GM23338 (cell line): Measurements from ENCODE around the gene PARD3. TPM values are rescaled to one million over a fixed set of nuclear protein-coding genes. Genes with fewer than 3 reads are reported as not detected.

ENCODE experiments used
- ATAC-seq: fragments of 200-7000 bp; cut with Tn5 transposase; 3 replicates; pipeline ENCODE4 v1.9.1; 2020
- DNase-seq: peaks from one replicate; pipeline ENCODE4 v3.0.0-alpha.2; 2015; ENCODE audit warnings: low spot score
- H2AFZ ChIP-seq: fragments of 200-600 bp; sonication (generic); 2 replicates; pipeline ENCODE4 v1.8.0; 2016; ENCODE audit warnings: antibody characterized with exemption, mild to moderate bottlenecking, moderate library complexity
- H3F3A ChIP-seq: fragments of 200-600 bp; sonication (generic); replicated peaks from 2 replicates; pipeline ENCODE4 v1.8.0; 2017; ENCODE audit warnings: antibody characterized with exemption, mixed run types, low read depth
- H3K27ac ChIP-seq: fragments of 200-600 bp; sonication (generic); 2 replicates; pipeline ENCODE4 v1.6.1; 2016; ENCODE audit warnings: low read depth
- H3K27me3 ChIP-seq: fragments of 200-600 bp; sonication (generic); 2 replicates; pipeline ENCODE4 v1.8.0; 2016; ENCODE audit warnings: mild to moderate bottlenecking, mixed run types, moderate library complexity; ENCODE audit not compliant: insufficient read depth
- H3K36me3 ChIP-seq: fragments of 200-600 bp; sonication (generic); 2 replicates; pipeline ENCODE4 v1.8.0; 2016; ENCODE audit warnings: mild to moderate bottlenecking; ENCODE audit not compliant: insufficient read depth
- H3K4me1 ChIP-seq: fragments of 200-600 bp; sonication (generic); 2 replicates; pipeline ENCODE4 v1.8.0; 2016; ENCODE audit warnings: mild to moderate bottlenecking, moderate library complexity; ENCODE audit not compliant: insufficient read depth
- H3K4me2 ChIP-seq: fragments of 200-600 bp; sonication (generic); 2 replicates; pipeline ENCODE4 v1.7.1; 2017; ENCODE audit warnings: mixed run types
- H3K4me3 ChIP-seq: fragments of 200-600 bp; sonication (generic); 2 replicates; pipeline ENCODE4 v1.6.1; 2016; ENCODE audit warnings: mixed run types
- H3K79me2 ChIP-seq: fragments of 200-600 bp; sonication (generic); replicated peaks from 2 replicates; pipeline ENCODE4 v1.8.0; 2017; ENCODE audit warnings: mild to moderate bottlenecking; ENCODE audit not compliant: insufficient read depth
- H3K9me2 ChIP-seq: fragments of 200-600 bp; sonication (generic); 2 replicates; pipeline ENCODE4 v1.8.0; 2017; ENCODE audit not compliant: insufficient read depth
- H4K20me1 ChIP-seq: fragments of 200-600 bp; sonication (generic); replicated peaks from 2 replicates; pipeline ENCODE4 v1.8.0; 2017; ENCODE audit warnings: mild to moderate bottlenecking; ENCODE audit not compliant: insufficient read depth
- H3K27ac Mint-ChIP-seq: 2 replicates; pipeline ENCODE4 v1.8.0; 2020; ENCODE audit warnings: inconsistent platforms, mild to moderate bottlenecking, moderate library complexity, mixed read lengths
- H3K27me3 Mint-ChIP-seq: 3 replicates; pipeline ENCODE4 v1.8.0; 2022; ENCODE audit warnings: low read depth, mild to moderate bottlenecking, moderate library complexity, mixed read lengths, inconsistent platforms; ENCODE audit not compliant: insufficient read depth, poor library complexity
- H3K36me3 Mint-ChIP-seq: 3 replicates; pipeline ENCODE4 v1.8.0; 2021; ENCODE audit warnings: low read depth, mild to moderate bottlenecking, inconsistent platforms, moderate library complexity, mixed read lengths
- H3K4me1 Mint-ChIP-seq: 3 replicates; pipeline ENCODE4 v1.8.0; 2020; ENCODE audit warnings: mild to moderate bottlenecking, inconsistent platforms, mixed read lengths
- H3K4me3 Mint-ChIP-seq: 3 replicates; pipeline ENCODE4 v1.8.0; 2021; ENCODE audit warnings: moderate library complexity, mild to moderate bottlenecking, inconsistent platforms, mixed read lengths
- H3K9me3 Mint-ChIP-seq: 3 replicates; pipeline ENCODE4 v1.8.0; 2020; ENCODE audit warnings: moderate library complexity, mild to moderate bottlenecking, inconsistent platforms, mixed read lengths
- CREB1 ChIP-seq: fragments of 250-450 bp; sonication (Bioruptor Pico); IDR thresholded peaks from 2 replicates; pipeline ENCODE4 v1.5.0; 2020; ENCODE audit warnings: low read depth, mild to moderate bottlenecking, moderate library complexity
- CTCF ChIP-seq, 2 experiments: fragments of 200-600 bp in 1 of 2; sonication (generic) in 1 of 2; conservative IDR thresholded peaks; 2 replicates each; pipeline versions ENCODE4 v1.5.1 to v1.6.1; 2016 to 2017; ENCODE audit warnings: antibody characterized with exemption in 2 of 2, low read depth in 2 of 2, mild to moderate bottlenecking in 2 of 2, moderate library complexity in 1 of 2
- JUNB ChIP-seq: IDR thresholded peaks from one replicate; pipeline ENCODE4 v1.6.1; 2016; ENCODE audit warnings: antibody characterized with exemption; ENCODE audit not compliant: unreplicated experiment
- NANOG ChIP-seq: IDR thresholded peaks from 2 replicates; pipeline ENCODE4 v1.6.1; 2016; ENCODE audit warnings: antibody characterized with exemption, borderline replicate concordance
- STAT1 ChIP-seq: IDR thresholded peaks from one replicate; pipeline ENCODE4 v1.6.1; 2016; ENCODE audit warnings: antibody characterized with exemption; ENCODE audit not compliant: unreplicated experiment
- ZNF331 ChIP-seq: fragments of 250-450 bp; sonication (Bioruptor Pico); IDR thresholded peaks from 2 replicates; pipeline ENCODE4 v1.5.0; 2020; ENCODE audit warnings: low read depth, mild to moderate bottlenecking, moderate library complexity
- ZNF462 ChIP-seq: fragments of 250-450 bp; sonication (Bioruptor Pico); IDR thresholded peaks from 2 replicates; pipeline ENCODE4 v1.5.0; 2020; ENCODE audit warnings: mild to moderate bottlenecking, moderate library complexity
- polyA plus RNA-seq: library from polyadenylated mRNA; unstranded; fragments of >200 nt; fragmentation: Nextera tagmentation; extraction: Ambion mirVana; gene quantifications from 2 replicates; pipeline ENCODE4 v1.2.1, GENCODE V29; 2016
- total RNA-seq: library from RNA; depleted of rRNA; stranded (reverse); fragments of >200 nt; shearing (Covaris generic); gene quantifications from 2 replicates; pipeline ENCODE4 v1.2.3, GENCODE V29; 2014
- TF ChIP-seq, protein P1 (sequence below): IDR thresholded peaks from one replicate; pipeline ENCODE4 v1.6.1; 2018; ENCODE audit warnings: antibody characterized with exemption; ENCODE audit not compliant: unreplicated experiment
- TF ChIP-seq, protein P2 (sequence below): IDR thresholded peaks from 2 replicates; pipeline ENCODE4 v1.6.1; 2016; ENCODE audit warnings: antibody characterized with exemption

The PARD3 gene
- total and polyA plus RNA-seq, 2 experiments from 2014 or later = 30.2 to 51.4 TPM

DNA sequence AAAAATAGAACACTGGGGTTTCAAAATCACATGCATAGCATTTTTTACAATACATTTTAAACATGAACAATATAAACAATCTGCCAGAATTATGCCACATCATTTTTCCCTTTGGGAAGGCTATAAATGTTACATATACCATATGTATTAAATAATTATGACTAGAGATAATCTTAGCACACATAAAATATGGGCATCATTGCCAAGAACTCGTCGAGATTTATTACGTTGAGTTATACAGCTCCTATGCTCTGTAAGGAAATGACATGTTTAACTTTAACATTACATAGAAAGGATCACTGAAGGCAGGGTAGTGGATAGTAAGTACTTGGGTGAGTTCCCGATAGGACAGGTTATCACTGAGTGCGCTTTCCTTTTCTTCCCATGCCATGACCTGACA is 267.8 kb downstream of the PARD3 start (continued):
- TF ChIP-seq, protein P1, sequence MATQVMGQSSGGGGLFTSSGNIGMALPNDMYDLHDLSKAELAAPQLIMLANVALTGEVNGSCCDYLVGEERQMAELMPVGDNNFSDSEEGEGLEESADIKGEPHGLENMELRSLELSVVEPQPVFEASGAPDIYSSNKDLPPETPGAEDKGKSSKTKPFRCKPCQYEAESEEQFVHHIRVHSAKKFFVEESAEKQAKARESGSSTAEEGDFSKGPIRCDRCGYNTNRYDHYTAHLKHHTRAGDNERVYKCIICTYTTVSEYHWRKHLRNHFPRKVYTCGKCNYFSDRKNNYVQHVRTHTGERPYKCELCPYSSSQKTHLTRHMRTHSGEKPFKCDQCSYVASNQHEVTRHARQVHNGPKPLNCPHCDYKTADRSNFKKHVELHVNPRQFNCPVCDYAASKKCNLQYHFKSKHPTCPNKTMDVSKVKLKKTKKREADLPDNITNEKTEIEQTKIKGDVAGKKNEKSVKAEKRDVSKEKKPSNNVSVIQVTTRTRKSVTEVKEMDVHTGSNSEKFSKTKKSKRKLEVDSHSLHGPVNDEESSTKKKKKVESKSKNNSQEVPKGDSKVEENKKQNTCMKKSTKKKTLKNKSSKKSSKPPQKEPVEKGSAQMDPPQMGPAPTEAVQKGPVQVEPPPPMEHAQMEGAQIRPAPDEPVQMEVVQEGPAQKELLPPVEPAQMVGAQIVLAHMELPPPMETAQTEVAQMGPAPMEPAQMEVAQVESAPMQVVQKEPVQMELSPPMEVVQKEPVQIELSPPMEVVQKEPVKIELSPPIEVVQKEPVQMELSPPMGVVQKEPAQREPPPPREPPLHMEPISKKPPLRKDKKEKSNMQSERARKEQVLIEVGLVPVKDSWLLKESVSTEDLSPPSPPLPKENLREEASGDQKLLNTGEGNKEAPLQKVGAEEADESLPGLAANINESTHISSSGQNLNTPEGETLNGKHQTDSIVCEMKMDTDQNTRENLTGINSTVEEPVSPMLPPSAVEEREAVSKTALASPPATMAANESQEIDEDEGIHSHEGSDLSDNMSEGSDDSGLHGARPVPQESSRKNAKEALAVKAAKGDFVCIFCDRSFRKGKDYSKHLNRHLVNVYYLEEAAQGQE = no peak
- TF ChIP-seq CTCF (conservative IDR thresholded peaks at IDR 0.05; ENCODE audit: low read depth in 2 of 2) (no peak), CREB1 (CRISPR knock-in tag) (no peak), ZNF331 (no peak), STAT1 (no peak), JUNB (no peak)
- TF ChIP-seq, protein P2, sequence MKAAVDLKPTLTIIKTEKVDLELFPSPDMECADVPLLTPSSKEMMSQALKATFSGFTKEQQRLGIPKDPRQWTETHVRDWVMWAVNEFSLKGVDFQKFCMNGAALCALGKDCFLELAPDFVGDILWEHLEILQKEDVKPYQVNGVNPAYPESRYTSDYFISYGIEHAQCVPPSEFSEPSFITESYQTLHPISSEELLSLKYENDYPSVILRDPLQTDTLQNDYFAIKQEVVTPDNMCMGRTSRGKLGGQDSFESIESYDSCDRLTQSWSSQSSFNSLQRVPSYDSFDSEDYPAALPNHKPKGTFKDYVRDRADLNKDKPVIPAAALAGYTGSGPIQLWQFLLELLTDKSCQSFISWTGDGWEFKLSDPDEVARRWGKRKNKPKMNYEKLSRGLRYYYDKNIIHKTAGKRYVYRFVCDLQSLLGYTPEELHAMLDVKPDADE = no peak

DNA sequence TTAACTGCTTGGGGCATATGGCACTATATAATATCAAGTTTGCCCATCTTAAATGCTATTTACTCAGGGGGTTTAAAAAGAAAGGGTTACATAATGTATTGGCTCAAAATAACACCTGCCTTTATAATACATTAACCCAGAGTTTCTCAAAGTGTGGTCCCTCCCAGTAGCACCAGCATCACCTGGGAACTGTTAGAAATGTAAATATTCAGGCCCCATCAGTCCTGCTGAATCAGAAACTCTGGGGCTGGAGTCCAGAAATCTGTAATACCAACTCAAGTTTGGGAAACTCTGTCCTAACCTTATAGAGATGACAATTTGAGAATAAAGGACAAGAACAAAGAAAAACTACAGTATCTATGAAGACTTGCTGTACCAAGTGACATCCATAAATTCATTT is 270.7 kb downstream of the PARD3 start:
- H3K9me2 ChIP-seq = no peaks in the 10 kb centered on the region
- Mint-ChIP-seq H3K27me3 (peaks cover 4% of the 10 kb centered on the region), H3K27ac (no peak overlapping the region), H3K9me3 (no peaks in the 10 kb centered on the region), H3K4me3 (no peak overlapping the region), H3K4me1 (peaks cover 33% of the 10 kb centered on the region), H3K36me3 (no peaks in the 10 kb centered on the region)
- H4K20me1 ChIP-seq = no peaks in the 10 kb centered on the region
- no peaks in the 10 kb centered on the region; the same call in 1 of the 2 replicates for H3F3A ChIP-seq
- peaks cover 38% of the 10 kb centered on the region for H3K79me2 ChIP-seq
- H3K27ac ChIP-seq = no peak overlapping the region
- no peak overlapping the region for H3K4me2 ChIP-seq
- no peak overlapping the region for H2AFZ ChIP-seq
- ATAC-seq (no peak), DNase-seq (no peak)
- no peaks in the 10 kb centered on the region for H3K27me3 ChIP-seq
- H3K4me3 ChIP-seq = no peak overlapping the region
- H3K4me1 ChIP-seq = peaks cover 27% of the 10 kb centered on the region
- H3K36me3 ChIP-seq = no peaks in the 10 kb centered on the region
- TF ChIP-seq NANOG = no peak
- TF ChIP-seq ZNF331 = no peak
- TF ChIP-seq STAT1 = no peak
- TF ChIP-seq, protein P2 = no peak
- TF ChIP-seq CREB1 (CRISPR knock-in tag) = no peak
- TF ChIP-seq ZNF462 (CRISPR knock-in tag) = no peak
